Type B pancreatic cell (in vitro differentiated cells): ENCODE results near the gene GTF2H1. TPM values are rescaled to one million over a fixed set of nuclear protein-coding genes. Genes with fewer than 3 reads are reported as not detected.

ENCODE experiments used
- DNase-seq: peaks from one replicate; pipeline ENCODE4 v3.0.0; 2021; ENCODE audit warnings: mixed read lengths; ENCODE audit not compliant: unreplicated experiment; ENCODE audit errors: extremely low spot score
- H3K27ac Mint-ChIP-seq: 2 replicates; pipeline ENCODE4 v1.8.0; 2021; ENCODE audit warnings: mild to moderate bottlenecking, mixed read lengths
- H3K27me3 Mint-ChIP-seq: 2 replicates; pipeline ENCODE4 v1.8.0; 2021; ENCODE audit warnings: mixed read lengths
- H3K36me3 Mint-ChIP-seq: 2 replicates; pipeline ENCODE4 v1.8.0; 2021; ENCODE audit warnings: mixed read lengths
- H3K4me1 Mint-ChIP-seq: one replicate; pipeline ENCODE4 v1.8.0; 2021; ENCODE audit warnings: mixed read lengths; ENCODE audit not compliant: unreplicated experiment
- H3K4me3 Mint-ChIP-seq: 2 replicates; pipeline ENCODE4 v1.8.0; 2021; ENCODE audit warnings: mild to moderate bottlenecking, mixed read lengths
- H3K9me3 Mint-ChIP-seq: 2 replicates; pipeline ENCODE4 v1.8.0; 2021; ENCODE audit warnings: mixed read lengths
- CTCF ChIP-seq: fragments of 200-600 bp; sonication (generic); conservative IDR thresholded peaks from 2 replicates; pipeline ENCODE4 v1.5.0; 2021; ENCODE audit warnings: antibody characterized with exemption, mild to moderate bottlenecking
- total RNA-seq: library from RNA; stranded (reverse); gene quantifications from 2 replicates; pipeline ENCODE4 v1.2.1, GENCODE V29; 2021; ENCODE audit warnings: low replicate concordance

The GTF2H1 gene
- total RNA-seq, 1 donor from 2014 or later = 41.6 TPM

- Mint-ChIP-seq H3K36me3 (peaks cover 23% of the 10 kb centered on the region), H3K4me1 (no peaks in the 10 kb centered on the region), H3K4me3 (no peak overlapping the region), H3K9me3 (no peaks in the 10 kb centered on the region), H3K27me3 (no peaks in the 10 kb centered on the region), H3K27ac (no peak overlapping the region)
- no peak for TF ChIP-seq CTCF
- DNase-seq = no peak
These were observed 33.5 kb upstream of the GTF2H1 start for GRCh38 chr11:18288911-18289310.

GRCh38 chr11:18294862-18295261, 27.5 kb upstream of the GTF2H1 start:
- Mint-ChIP-seq H3K4me3 (no peak overlapping the region), H3K9me3 (no peaks in the 10 kb centered on the region), H3K27me3 (no peaks in the 10 kb centered on the region), H3K36me3 (peaks cover 39% of the 10 kb centered on the region), H3K4me1 (no peaks in the 10 kb centered on the region), H3K27ac (no peak overlapping the region)
- no peak for DNase-seq
- TF ChIP-seq CTCF = no peak

GRCh38 chr11:18295316-18295715, 27.1 kb upstream of the GTF2H1 start:
- H3K27me3 Mint-ChIP-seq = no peaks in the 10 kb centered on the region
- H3K4me1 Mint-ChIP-seq = no peaks in the 10 kb centered on the region
- TF ChIP-seq CTCF = no peak
- no peaks in the 10 kb centered on the region for H3K9me3 Mint-ChIP-seq
- DNase-seq = no peak
- no peak overlapping the region for H3K4me3 Mint-ChIP-seq
- no peak overlapping the region for H3K27ac Mint-ChIP-seq
- H3K36me3 Mint-ChIP-seq = peaks cover 40% of the 10 kb centered on the region

- Mint-ChIP-seq H3K9me3 (no peaks in the 10 kb centered on the region), H3K36me3 (peaks cover 36% of the 10 kb centered on the region), H3K4me1 (no peaks in the 10 kb centered on the region), H3K27ac (no peak overlapping the region), H3K27me3 (no peaks in the 10 kb centered on the region), H3K4me3 (no peak overlapping the region)
- DNase-seq = no peak
- no peak for TF ChIP-seq CTCF
These were observed 22.6 kb upstream of the GTF2H1 start for GRCh38 chr11:18299721-18300120.

GRCh38 chr11:18304745-18305144, 17.6 kb upstream of the GTF2H1 start:
- H3K4me3 Mint-ChIP-seq = peak overlapping the region; percentile 17
- no peak for TF ChIP-seq CTCF
- H3K4me1 Mint-ChIP-seq = no peaks in the 10 kb centered on the region
- H3K9me3 Mint-ChIP-seq = no peaks in the 10 kb centered on the region
- no peaks in the 10 kb centered on the region for H3K27me3 Mint-ChIP-seq
- H3K36me3 Mint-ChIP-seq = peaks cover 28% of the 10 kb centered on the region
- H3K27ac Mint-ChIP-seq = peak overlapping the region; percentile 91
- no peak for DNase-seq
